GM21381 (cell line): ENCODE data around the gene SEC23IP.
A peak's percentile ranks its signal among the peaks of the same experiment; 100 is the strongest.
"Not testable (repeated sequence)": the region's sequence is repeated elsewhere in the genome, so short reads cannot be mapped to it uniquely, and the experiment has no call there.

ENCODE experiments used
- ATAC-seq: cut with Tn5 transposase; IDR thresholded peaks from one replicate; pipeline ENCODE4 v1.9.1; 2021; ENCODE audit warnings: mild to moderate bottlenecking, moderate library complexity; ENCODE audit not compliant: unreplicated experiment

Gene SEC23IP

GRCh38 chr10:119878524-119878923 lies 14.0 kb upstream of the SEC23IP start:
- no peak for ATAC-seq

GRCh38 chr10:119883901-119884611 lies 8.5 kb upstream of the SEC23IP start:
- not testable (repeated sequence) for ATAC-seq

GRCh38 chr10:119886070-119886469 lies 6.5 kb upstream of the SEC23IP start:
- not testable (repeated sequence) for ATAC-seq

GRCh38 chr10:119888715-119889114 lies 3.8 kb upstream of the SEC23IP start:
- ATAC-seq, result not testable (repeated sequence)

- ATAC-seq, result not testable (repeated sequence)
Observed at GRCh38 chr10:119889201-119889600, 3.3 kb upstream of the SEC23IP start.

- ATAC-seq, result not testable (repeated sequence)
Observed at GRCh38 chr10:119890307-119890706, 2.2 kb upstream of the SEC23IP start.

- not testable (repeated sequence) for ATAC-seq
Observed at GRCh38 chr10:119891849-119892187, 712 bp upstream of the SEC23IP start.

- ATAC-seq, result no peak
Observed at GRCh38 chr10:119893074-119893473, 544 bp downstream of the SEC23IP start.

- no peak for ATAC-seq
Observed at GRCh38 chr10:119893845-119894427, 1.4 kb downstream of the SEC23IP start.

GRCh38 chr10:119896061-119896655 lies 3.6 kb downstream of the SEC23IP start:
- ATAC-seq, result no peak

- no peak for ATAC-seq
Observed at GRCh38 chr10:119896937-119897770, 4.6 kb downstream of the SEC23IP start.

GRCh38 chr10:119898577-119898976 lies 6.0 kb downstream of the SEC23IP start:
- ATAC-seq, result no peak

- no peak for ATAC-seq
Observed at GRCh38 chr10:119903946-119904666, 11.6 kb downstream of the SEC23IP start.

GRCh38 chr10:119907695-119908094 lies 15.2 kb downstream of the SEC23IP start:
- ATAC-seq, result not testable (repeated sequence)

GRCh38 chr10:119908166-119908565 lies 15.6 kb downstream of the SEC23IP start:
- no peak for ATAC-seq

- no peak for ATAC-seq
Observed at GRCh38 chr10:119910689-119911088, 18.2 kb downstream of the SEC23IP start.

- no peak for ATAC-seq
Observed at GRCh38 chr10:119917777-119918176, 25.2 kb downstream of the SEC23IP start.

GRCh38 chr10:119919271-119919670 lies 26.7 kb downstream of the SEC23IP start:
- ATAC-seq, result no peak

GRCh38 chr10:119919826-119920225 lies 27.3 kb downstream of the SEC23IP start:
- ATAC-seq, result peak; percentile 72

- ATAC-seq, result no peak
Observed at GRCh38 chr10:119928411-119928810, 35.9 kb downstream of the SEC23IP start.

- ATAC-seq, result no peak
Observed at GRCh38 chr10:119931871-119932270, 39.3 kb downstream of the SEC23IP start.
